K562 (cell line): ENCODE measurements around the gene AMPD3. TPM values are rescaled to one million over a fixed set of nuclear protein-coding genes. Genes with fewer than 3 reads are reported as not detected.

Experiments used
- ATAC-seq: fragments of 200-7000 bp; cut with Tn5 transposase; 3 replicates; pipeline ENCODE4 v1.9.1; 2020; ENCODE audit warnings: moderate library complexity
- BruUV-seq: library from RNA; stranded (reverse); fragments of 400-500 nt; replicated peaks from 2 replicates; lab custom pipeline; 2021; lab: Mats Ljungman, UMichigan
- CTCF ChIA-PET: fragments of 300-600 bp; formaldehyde crosslinking; extraction: SDS; loops from one replicate; lab custom pipeline; 2021; ENCODE audit warnings: low intra/inter-chr PET ratio; lab: Yijun Ruan, JAX
- POLR2A ChIA-PET: fragments of 300-600, 350-650 bp; sonication (Branson Sonifier 250); formaldehyde crosslinking; extraction: SDS; loops from one replicate; lab custom pipeline; 2021; ENCODE audit warnings: antibody characterized with exemption, inconsistent platforms; lab: Yijun Ruan, JAX
- DNase-seq, 4 experiments: peaks; one replicate each; pipeline versions ENCODE4 v3.0.0 to v3.0.0-alpha.2; 2011 to 2018; ENCODE audit warnings: low spot score in 3 of 4, mixed read lengths in 3 of 4; ENCODE audit errors: extremely low read depth in 1 of 4
- FAIRE-seq: peaks from 2 replicates; lab custom pipeline; 2011; peaks lifted over from hg19 to GRCh38; lab: Jason Lieb, UNC
- H2AFZ ChIP-seq: 2 replicates; pipeline ENCODE4 v1.6.0; 2011; ENCODE audit warnings: low read depth, low read length, control low read depth, inconsistent platforms
- H3K27ac ChIP-seq: fragments of 200-600 bp; 3 replicates; pipeline ENCODE4 v1.8.0; 2011; ENCODE audit warnings: low read depth, mild to moderate bottlenecking, control low read depth, inconsistent platforms, low read length, moderate library complexity, mixed read lengths; ENCODE audit errors: extremely low read depth
- H3K27me3 ChIP-seq, 2 experiments: fragments of 300-600 bp in 1 of 2; 2 replicates in 1 of 2; 3 replicates in 1 of 2; pipeline versions ENCODE4 v1.6.0 to v1.8.0; 2011; ENCODE audit warnings: inconsistent platforms in 2 of 2, low read length in 2 of 2, mild to moderate bottlenecking in 1 of 2, mixed read lengths in 1 of 2, moderate library complexity in 1 of 2; ENCODE audit not compliant: control insufficient read depth in 2 of 2, insufficient read depth in 2 of 2
- H3K36me3 ChIP-seq: fragments of 300-600 bp; 3 replicates; pipeline ENCODE4 v1.8.0; 2011; ENCODE audit warnings: mild to moderate bottlenecking, low read length, inconsistent platforms; ENCODE audit not compliant: control insufficient read depth, insufficient read depth
- H3K4me1 ChIP-seq, 2 experiments: fragments of 200-600 bp in 1 of 2; replicated peaks in 1 of 2; 2 replicates in 1 of 2; 3 replicates in 1 of 2; pipeline versions ENCODE4 v1.5.1 to v1.8.0; 2011; ENCODE audit warnings: inconsistent platforms in 2 of 2, low read length in 2 of 2, mild to moderate bottlenecking in 1 of 2, mixed read lengths in 1 of 2, moderate library complexity in 1 of 2; ENCODE audit not compliant: control insufficient read depth in 2 of 2, insufficient read depth in 2 of 2
- H3K4me2 ChIP-seq: 2 replicates; pipeline ENCODE4 v1.6.1; 2011; ENCODE audit warnings: low read length, control low read depth, inconsistent platforms, mixed read lengths; ENCODE audit not compliant: insufficient read depth
- H3K4me3 ChIP-seq: fragments of 200-600 bp; sonication (generic), shearing (Covaris generic); 2 replicates; pipeline ENCODE4 v1.5.1; 2016; ENCODE audit warnings: control low read depth, inconsistent platforms
- H3K79me2 ChIP-seq: fragments of 200-600 bp; 3 replicates; pipeline ENCODE4 v1.8.0; 2011; ENCODE audit warnings: low read length, inconsistent platforms; ENCODE audit not compliant: control insufficient read depth, insufficient read depth
- H3K9ac ChIP-seq, 2 experiments: 2 replicates each; pipeline versions ENCODE4 v1.6.0 to v1.6.1; 2011; ENCODE audit warnings: low read depth in 2 of 2, low read length in 2 of 2, control low read depth in 1 of 2, inconsistent platforms in 1 of 2, mild to moderate bottlenecking in 1 of 2, mixed read lengths in 1 of 2; ENCODE audit not compliant: insufficient read depth in 1 of 2
- H3K9me1 ChIP-seq: one replicate; pipeline ENCODE4 v1.6.0; 2011; ENCODE audit warnings: inconsistent platforms, mild to moderate bottlenecking, low read length, moderate library complexity; ENCODE audit not compliant: control insufficient read depth, insufficient read depth
- H3K9me3 ChIP-seq: replicated peaks from 2 replicates; pipeline ENCODE4 v1.5.1; 2011; ENCODE audit warnings: low read depth, low read length, inconsistent platforms; ENCODE audit not compliant: control insufficient read depth, insufficient read depth
- H4K20me1 ChIP-seq: replicated peaks from 2 replicates; pipeline ENCODE4 v1.6.1; 2011; ENCODE audit warnings: low read length, inconsistent platforms, mixed read lengths; ENCODE audit not compliant: control insufficient read depth, insufficient read depth
- CBX2 ChIP-seq: fragments of 200-600 bp; sonication (generic); IDR thresholded peaks from one replicate; pipeline ENCODE4 v1.6.1; 2012; ENCODE audit warnings: mild to moderate bottlenecking, low read length, inconsistent platforms; ENCODE audit not compliant: insufficient read depth, poor library complexity, severe bottlenecking
- CCAR2 ChIP-seq: fragments of 200-400 bp; formaldehyde crosslinking; IDR thresholded peaks from 2 replicates; pipeline ENCODE4 v1.6.1; 2017; ENCODE audit warnings: mild to moderate bottlenecking, low read depth, low read length
- MAFG ChIP-seq: fragments of 450-650 bp; conservative IDR thresholded peaks from 2 replicates; pipeline ENCODE4 v1.6.1; 2016; ENCODE audit warnings: missing genetic modification characterization, missing compliant biosample characterization
- MCM5 ChIP-seq: fragments of 450-650 bp; IDR thresholded peaks from 2 replicates; pipeline ENCODE4 v1.6.1; 2016; ENCODE audit warnings: low read depth
- NCOA6 ChIP-seq: fragments of 450-650 bp; IDR thresholded peaks from 2 replicates; pipeline ENCODE4 v1.6.1; 2017; ENCODE audit warnings: mild to moderate bottlenecking
- ZBTB7A ChIP-seq: IDR thresholded peaks from 2 replicates; pipeline ENCODE4 v1.6.1; 2011; ENCODE audit warnings: low read depth, mild to moderate bottlenecking, low read length, moderate library complexity, borderline replicate concordance; ENCODE audit not compliant: control insufficient read depth
- ZNF134 ChIP-seq: fragments of 250-450 bp; sonication (Bioruptor Pico); conservative IDR thresholded peaks from 2 replicates; pipeline ENCODE4 v1.4.0; 2020
- ZNF695 ChIP-seq: fragments of 450-650 bp; formaldehyde crosslinking; IDR thresholded peaks from 2 replicates; pipeline ENCODE4 v1.4.0; 2020; ENCODE audit warnings: mild to moderate bottlenecking, moderate library complexity
- WGBS: fragments of 100-300 bp; shearing (Covaris generic); methylation state at CpG from one replicate; pipeline ENCODE4 v1.1.6; 2016; ENCODE audit warnings: low coverage, mixed read lengths; ENCODE audit not compliant: insufficient coverage; ENCODE audit errors: missing lambda C conversion rate; 5-methylcytosine and 5-hydroxymethylcytosine counted together
- in situ Hi-C: fragments of 300-500 bp; cut with MboI; formaldehyde crosslinking; loops from 4 replicates; pipeline ENCODE4 v1.15.0; 2018; ENCODE audit warnings: inconsistent platforms, mixed read lengths
- intact Hi-C: fragments of 100-400 bp; cut with micrococcal nuclease; formaldehyde crosslinking; loops from 2 replicates; pipeline ENCODE4 v1.14.2; 2022
- polyA plus RNA-seq, 8 experiments: library from polyadenylated mRNA; depleted of rRNA in 4 of 8; stranded (reverse) in 5 of 8; unstranded in 3 of 8; fragments of >200 nt; fragmentation: Nextera tagmentation in 2 of 8; fragmentation: Illumina TruSeq in 1 of 8; extraction: Ambion mirVana in 2 of 8; extraction: Trizol in 1 of 8; gene quantifications; 2 replicates each; pipeline versions ENCODE4 v1.2.1 to v1.2.3, GENCODE V29; 2011 to 2014; ENCODE audit warnings: inconsistent platforms in 1 of 8, missing spikeins in 1 of 8
- total RNA-seq, 7 experiments: library from RNA; depleted of rRNA in 6 of 7; stranded (reverse); fragments of >200 nt in 6 of 7; fragmentation: Illumina TruSeq in 2 of 7; extraction: Trizol in 2 of 7; gene quantifications; 2 replicates each; pipeline versions ENCODE4 v1.2.1 to v1.2.3, GENCODE V29; 2011 to 2021; ENCODE audit warnings: low replicate concordance in 1 of 7
- TF ChIP-seq, protein P1 (sequence below): fragments of 450-650 bp; IDR thresholded peaks from 2 replicates; pipeline ENCODE4 v1.6.1; 2017; ENCODE audit warnings: antibody characterized with exemption

The AMPD3 gene
- total and polyA plus RNA-seq, 9 of the 15 experiments (the other 6 are each of a cell fraction or from before 2014, with no cell fraction given) = 4.4 to 23.6 (median 11.2) TPM

DNA sequence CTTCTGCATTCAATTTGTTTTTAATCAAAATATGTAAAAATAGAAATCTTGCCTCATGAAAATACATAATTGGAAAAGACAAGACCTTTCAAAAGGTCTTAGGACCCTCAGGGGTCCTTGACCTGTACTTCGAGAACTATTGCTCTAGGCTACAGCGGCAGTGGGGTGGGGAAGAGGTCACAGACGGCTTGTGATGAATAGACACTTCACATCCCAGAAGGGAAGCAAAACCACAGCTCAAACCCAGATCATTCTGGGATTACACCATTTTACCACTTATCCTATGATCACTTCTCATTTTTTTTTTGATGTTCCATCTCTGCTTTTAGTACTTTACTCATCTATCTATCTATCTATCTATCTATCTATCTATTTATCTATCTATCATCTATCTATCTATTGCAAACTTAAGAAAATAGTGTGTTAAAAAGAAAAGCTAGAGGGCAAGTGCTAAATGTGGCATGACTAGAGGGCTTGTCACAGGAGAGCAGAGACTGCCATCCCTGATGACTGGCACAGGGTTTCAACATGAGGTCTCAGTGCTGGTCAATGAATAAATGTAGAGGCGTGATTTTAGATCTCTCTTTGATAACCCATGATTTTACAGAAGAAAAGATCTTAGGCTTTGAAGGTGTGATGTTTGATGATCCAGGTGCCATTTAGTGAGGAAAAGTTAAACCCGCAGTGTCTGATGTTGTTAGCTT, 48.9 kb downstream of the AMPD3 start (continued):
- no peak for TF ChIP-seq ZBTB7A
- TF ChIP-seq, all 486 proteins: peak for 0

DNA sequence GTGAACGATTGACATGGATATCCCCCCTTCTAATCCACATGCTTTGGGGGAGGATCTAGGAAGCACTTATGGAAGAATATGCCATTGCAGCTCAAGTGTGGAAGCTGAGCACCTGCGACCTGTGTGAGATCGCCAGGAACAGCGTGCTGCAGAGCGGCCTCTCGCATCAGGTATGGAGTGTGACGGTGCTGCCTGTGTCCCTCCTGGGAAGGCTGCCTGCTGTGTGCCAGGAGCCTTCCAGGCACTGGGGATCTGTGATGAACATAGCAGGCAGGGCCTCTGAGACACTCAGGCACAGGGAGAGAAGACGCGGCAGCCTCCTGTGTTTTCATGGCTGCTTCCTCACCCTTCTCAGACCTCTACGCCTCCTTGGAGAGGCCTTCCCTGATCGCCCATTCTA, 49.4 kb downstream of the AMPD3 start:
- WGBS = 94% methylated on average over 9 of the region's 11 CpGs
- Histone ChIP-seq H3K9me1 (no peaks in the 10 kb centered on the region), H3K79me2 (no peaks in the 10 kb centered on the region), H3K4me3 (no peak overlapping the region), H4K20me1 (no peaks in the 10 kb centered on the region), H3K36me3 (peaks cover 70% of the 10 kb centered on the region), H3K9ac (peak overlapping the region in 1 of 2 experiments; percentile 48; a peak in 1 of 4 replicates), H3K4me1 (no peaks in the 10 kb centered on the region), H3K4me2 (no peak overlapping the region), H3K27me3 (no peaks in the 10 kb centered on the region), H2AFZ (no peak overlapping the region), H3K27ac (no peak overlapping the region), H3K9me3 (no peaks in the 10 kb centered on the region)
- ChIA-PET CTCF (no interaction called here), POLR2A (no interaction called here)
- TF ChIP-seq MCM5 (no peak), NCOA6 (no peak), MAFG (tag) (no peak), CCAR2 (no peak), ZNF134 (CRISPR knock-in tag) (no peak), ZNF695 (CRISPR knock-in tag) (no peak), CBX2 (no peak)
- TF ChIP-seq, protein P1, sequence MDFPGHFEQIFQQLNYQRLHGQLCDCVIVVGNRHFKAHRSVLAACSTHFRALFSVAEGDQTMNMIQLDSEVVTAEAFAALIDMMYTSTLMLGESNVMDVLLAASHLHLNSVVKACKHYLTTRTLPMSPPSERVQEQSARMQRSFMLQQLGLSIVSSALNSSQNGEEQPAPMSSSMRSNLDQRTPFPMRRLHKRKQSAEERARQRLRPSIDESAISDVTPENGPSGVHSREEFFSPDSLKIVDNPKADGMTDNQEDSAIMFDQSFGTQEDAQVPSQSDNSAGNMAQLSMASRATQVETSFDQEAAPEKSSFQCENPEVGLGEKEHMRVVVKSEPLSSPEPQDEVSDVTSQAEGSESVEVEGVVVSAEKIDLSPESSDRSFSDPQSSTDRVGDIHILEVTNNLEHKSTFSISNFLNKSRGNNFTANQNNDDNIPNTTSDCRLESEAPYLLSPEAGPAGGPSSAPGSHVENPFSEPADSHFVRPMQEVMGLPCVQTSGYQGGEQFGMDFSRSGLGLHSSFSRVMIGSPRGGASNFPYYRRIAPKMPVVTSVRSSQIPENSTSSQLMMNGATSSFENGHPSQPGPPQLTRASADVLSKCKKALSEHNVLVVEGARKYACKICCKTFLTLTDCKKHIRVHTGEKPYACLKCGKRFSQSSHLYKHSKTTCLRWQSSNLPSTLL = no peak
- DNase-seq = no peak
- no peak for ATAC-seq
- no TSS peak for BruUV-seq
- no peak for FAIRE-seq
- in situ Hi-C loops = loop anchor here (25.0 kb wide), 1 partner anchor 233 kb away; no protein-coding TSS in a partner anchor
- intact Hi-C loops = no loop called here
